ENCODE measurements around the gene TXN.

TXN gene

DNA sequence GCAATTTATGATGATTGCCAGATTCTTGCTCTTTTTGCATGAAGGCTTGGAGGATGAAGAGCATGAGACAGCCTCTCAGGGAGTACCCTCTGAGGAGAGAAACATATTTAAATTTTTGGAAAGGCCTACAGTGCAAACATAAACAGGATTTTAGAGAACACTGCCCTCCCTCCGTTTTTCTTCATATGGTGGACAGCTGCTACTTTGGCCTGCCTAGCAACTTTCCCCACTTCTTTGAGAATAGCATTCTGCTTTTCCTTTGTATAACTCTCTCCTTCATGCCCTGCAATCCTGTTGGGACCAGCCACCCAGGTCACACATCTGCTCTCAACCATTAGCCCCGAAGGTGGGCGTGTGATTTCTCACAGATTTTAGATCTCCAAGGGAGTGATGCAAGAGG lies 20.5 kb upstream of the TXN start:
- no peak overlapping the region for H3K27ac ChIP-seq (ENCODE audit: low read depth, low read length)
- no peaks in the 10 kb centered on the region for H3K9me2 ChIP-seq (replicated peaks; ENCODE audit: insufficient read depth, low read length)
- H3K36me3 ChIP-seq (ENCODE audit: low read length) = no peaks in the 10 kb centered on the region
- no peak overlapping the region for H2AFZ ChIP-seq (ENCODE audit: low read depth, low read length, severe bottlenecking)
- H3K9ac ChIP-seq (ENCODE audit: low read length) = no peak overlapping the region
- no peak overlapping the region for H3K4me2 ChIP-seq (ENCODE audit: low read depth, low read length, poor library complexity, severe bottlenecking)
- no peaks in the 10 kb centered on the region for H4K20me1 ChIP-seq (ENCODE audit: low read depth, low read length)
- H3K4me3 ChIP-seq (ENCODE audit: insufficient read depth, low read length, poor library complexity, severe bottlenecking) = no peak overlapping the region
- H3K27me3 ChIP-seq (ENCODE audit: low read length) = no peaks in the 10 kb centered on the region; the same call in 1 of the 2 replicates
- TF ChIP-seq, protein P1, sequence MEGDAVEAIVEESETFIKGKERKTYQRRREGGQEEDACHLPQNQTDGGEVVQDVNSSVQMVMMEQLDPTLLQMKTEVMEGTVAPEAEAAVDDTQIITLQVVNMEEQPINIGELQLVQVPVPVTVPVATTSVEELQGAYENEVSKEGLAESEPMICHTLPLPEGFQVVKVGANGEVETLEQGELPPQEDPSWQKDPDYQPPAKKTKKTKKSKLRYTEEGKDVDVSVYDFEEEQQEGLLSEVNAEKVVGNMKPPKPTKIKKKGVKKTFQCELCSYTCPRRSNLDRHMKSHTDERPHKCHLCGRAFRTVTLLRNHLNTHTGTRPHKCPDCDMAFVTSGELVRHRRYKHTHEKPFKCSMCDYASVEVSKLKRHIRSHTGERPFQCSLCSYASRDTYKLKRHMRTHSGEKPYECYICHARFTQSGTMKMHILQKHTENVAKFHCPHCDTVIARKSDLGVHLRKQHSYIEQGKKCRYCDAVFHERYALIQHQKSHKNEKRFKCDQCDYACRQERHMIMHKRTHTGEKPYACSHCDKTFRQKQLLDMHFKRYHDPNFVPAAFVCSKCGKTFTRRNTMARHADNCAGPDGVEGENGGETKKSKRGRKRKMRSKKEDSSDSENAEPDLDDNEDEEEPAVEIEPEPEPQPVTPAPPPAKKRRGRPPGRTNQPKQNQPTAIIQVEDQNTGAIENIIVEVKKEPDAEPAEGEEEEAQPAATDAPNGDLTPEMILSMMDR (IDR thresholded peaks at IDR 0.05; ENCODE audit: insufficient read depth, low read length, poor library complexity, severe bottlenecking) = no peak
- no peak for TF ChIP-seq EZH2phosphoT487 (conservative IDR thresholded peaks at IDR 0.05; ENCODE audit: low read length)
- H3K79me2 ChIP-seq (ENCODE audit: insufficient read depth, low read length) = no peaks in the 10 kb centered on the region
- H3F3A ChIP-seq (ENCODE audit: insufficient read depth) = no peaks in the 10 kb centered on the region
- no peaks in the 10 kb centered on the region for H3K9me3 ChIP-seq (ENCODE audit: insufficient read depth, low read length)

- H3K36me3 ChIP-seq (ENCODE audit: low read length) = no peaks in the 10 kb centered on the region
- H3K9me2 ChIP-seq (replicated peaks; ENCODE audit: insufficient read depth, low read length) = no peaks in the 10 kb centered on the region
- no peak overlapping the region for H3K9ac ChIP-seq (ENCODE audit: low read length)
- H3K79me2 ChIP-seq (ENCODE audit: insufficient read depth, low read length) = no peaks in the 10 kb centered on the region
- no peaks in the 10 kb centered on the region for H3F3A ChIP-seq (ENCODE audit: insufficient read depth)
- TF ChIP-seq EZH2phosphoT487 (conservative IDR thresholded peaks at IDR 0.05; ENCODE audit: low read length) = no peak
- TF ChIP-seq, protein P1 (IDR thresholded peaks at IDR 0.05; ENCODE audit: insufficient read depth, low read length, poor library complexity, severe bottlenecking) = no peak
- H4K20me1 ChIP-seq (ENCODE audit: low read depth, low read length) = no peaks in the 10 kb centered on the region
- H3K27me3 ChIP-seq (ENCODE audit: low read length) = peaks cover 2% of the 10 kb centered on the region; the same call in 1 of the 2 replicates
- H3K4me2 ChIP-seq (ENCODE audit: low read depth, low read length, poor library complexity, severe bottlenecking) = no peak overlapping the region
- H3K27ac ChIP-seq (ENCODE audit: low read depth, low read length) = no peak overlapping the region
- H2AFZ ChIP-seq (ENCODE audit: low read depth, low read length, severe bottlenecking) = no peak overlapping the region
- no peaks in the 10 kb centered on the region for H3K9me3 ChIP-seq (ENCODE audit: insufficient read depth, low read length)
- H3K4me3 ChIP-seq (ENCODE audit: insufficient read depth, low read length, poor library complexity, severe bottlenecking) = no peak overlapping the region
Measured at GRCh38 chr9:110270211-110270995, 14.1 kb upstream of the TXN start.

GRCh38 chr9:110266795-110267194 lies 10.5 kb upstream of the TXN start:
- peaks cover 2% of the 10 kb centered on the region; the same call in 1 of the 2 replicates for H3K27me3 ChIP-seq (ENCODE audit: low read length)
- H3K9ac ChIP-seq (ENCODE audit: low read length) = no peak overlapping the region
- H3K27ac ChIP-seq (ENCODE audit: low read depth, low read length) = no peak overlapping the region
- H2AFZ ChIP-seq (ENCODE audit: low read depth, low read length, severe bottlenecking) = no peak overlapping the region
- H3K4me2 ChIP-seq (ENCODE audit: low read depth, low read length, poor library complexity, severe bottlenecking) = no peak overlapping the region
- H3K36me3 ChIP-seq (ENCODE audit: low read length) = no peaks in the 10 kb centered on the region
- no peak overlapping the region for H3K4me3 ChIP-seq (ENCODE audit: insufficient read depth, low read length, poor library complexity, severe bottlenecking)
- TF ChIP-seq EZH2phosphoT487 (conservative IDR thresholded peaks at IDR 0.05; ENCODE audit: low read length) = no peak
- TF ChIP-seq, protein P1 (IDR thresholded peaks at IDR 0.05; ENCODE audit: insufficient read depth, low read length, poor library complexity, severe bottlenecking) = no peak
- no peaks in the 10 kb centered on the region for H3K9me3 ChIP-seq (ENCODE audit: insufficient read depth, low read length)
- no peaks in the 10 kb centered on the region for H3K9me2 ChIP-seq (replicated peaks; ENCODE audit: insufficient read depth, low read length)
- no peaks in the 10 kb centered on the region for H4K20me1 ChIP-seq (ENCODE audit: low read depth, low read length)
- no peaks in the 10 kb centered on the region for H3F3A ChIP-seq (ENCODE audit: insufficient read depth)
- H3K79me2 ChIP-seq (ENCODE audit: insufficient read depth, low read length) = no peaks in the 10 kb centered on the region

Measured in SU-DHL-6 (cell line).